Measurements from ENCODE around the gene PDE11A.

- TF ChIP-seq, protein P1, sequence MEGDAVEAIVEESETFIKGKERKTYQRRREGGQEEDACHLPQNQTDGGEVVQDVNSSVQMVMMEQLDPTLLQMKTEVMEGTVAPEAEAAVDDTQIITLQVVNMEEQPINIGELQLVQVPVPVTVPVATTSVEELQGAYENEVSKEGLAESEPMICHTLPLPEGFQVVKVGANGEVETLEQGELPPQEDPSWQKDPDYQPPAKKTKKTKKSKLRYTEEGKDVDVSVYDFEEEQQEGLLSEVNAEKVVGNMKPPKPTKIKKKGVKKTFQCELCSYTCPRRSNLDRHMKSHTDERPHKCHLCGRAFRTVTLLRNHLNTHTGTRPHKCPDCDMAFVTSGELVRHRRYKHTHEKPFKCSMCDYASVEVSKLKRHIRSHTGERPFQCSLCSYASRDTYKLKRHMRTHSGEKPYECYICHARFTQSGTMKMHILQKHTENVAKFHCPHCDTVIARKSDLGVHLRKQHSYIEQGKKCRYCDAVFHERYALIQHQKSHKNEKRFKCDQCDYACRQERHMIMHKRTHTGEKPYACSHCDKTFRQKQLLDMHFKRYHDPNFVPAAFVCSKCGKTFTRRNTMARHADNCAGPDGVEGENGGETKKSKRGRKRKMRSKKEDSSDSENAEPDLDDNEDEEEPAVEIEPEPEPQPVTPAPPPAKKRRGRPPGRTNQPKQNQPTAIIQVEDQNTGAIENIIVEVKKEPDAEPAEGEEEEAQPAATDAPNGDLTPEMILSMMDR (IDR thresholded peaks at IDR 0.05; ENCODE audit: low read depth, low read length): no peak
- TF ChIP-seq EZH2phosphoT487 (IDR thresholded peaks at IDR 0.05; ENCODE audit: low read depth): no peak
Observed at GRCh38 chr2:177611310-177611886, 461.2 kb downstream of the PDE11A start.
